ENCODE results near the gene INPP5A.
A peak's percentile ranks its signal among the peaks of the same experiment; 100 is the strongest.

The INPP5A gene

DNA sequence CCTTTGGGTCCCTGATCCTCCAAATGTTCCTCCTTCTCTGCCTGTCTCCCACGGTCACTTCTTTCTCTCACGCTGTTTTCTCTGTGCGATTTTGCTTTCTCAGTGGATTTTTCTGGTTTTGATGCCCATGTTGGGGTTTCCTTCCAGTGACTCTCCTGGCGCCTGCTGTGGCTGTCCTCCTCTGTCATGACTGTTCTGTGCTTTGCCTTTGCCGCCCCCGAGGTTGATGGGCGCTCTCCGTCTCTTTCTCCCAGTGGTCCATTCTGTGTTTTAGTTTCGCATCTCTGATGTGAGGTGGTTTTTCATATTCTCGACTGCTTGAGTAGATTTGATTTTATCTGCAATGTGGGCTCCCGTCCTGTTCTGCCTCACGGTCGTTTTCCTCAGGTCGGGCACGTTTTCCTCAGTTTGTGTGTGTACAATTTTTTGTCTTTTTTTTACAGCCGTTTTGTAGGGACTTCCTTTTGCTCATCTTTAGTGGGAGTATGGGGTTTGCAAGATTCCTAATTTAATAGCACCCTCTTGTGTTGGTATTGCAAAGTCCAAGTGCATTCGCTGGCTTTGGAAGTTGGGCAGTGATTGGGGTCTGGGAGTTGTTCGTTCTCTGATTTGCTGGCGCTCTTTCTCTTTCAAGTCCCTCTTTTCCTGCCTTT is 100.0 kb downstream of the INPP5A start:
- TF ChIP-seq ZBTB7A (IDR thresholded peaks at IDR 0.05; ENCODE audit: low read depth), result no peak
- TF ChIP-seq TEAD4 (IDR thresholded peaks at IDR 0.05), result no peak
- TF ChIP-seq CREB1 (IDR thresholded peaks at IDR 0.05; ENCODE audit: low read depth), result no peak
- TF ChIP-seq TAF1 (IDR thresholded peaks at IDR 0.05; ENCODE audit: low read depth), result no peak
- TF ChIP-seq USF1 (IDR thresholded peaks at IDR 0.05), result no peak
- TF ChIP-seq RAD21 (IDR thresholded peaks at IDR 0.05; ENCODE audit: low read depth), result peak; percentile 97
- no peak for TF ChIP-seq EGR1 (IDR thresholded peaks at IDR 0.05)

GRCh38 chr10:132638130-132638515 is 100.5 kb downstream of the INPP5A start:
- no peak for TF ChIP-seq EP300 (IDR thresholded peaks at IDR 0.05; ENCODE audit: borderline replicate concordance)
- TF ChIP-seq, protein P1, sequence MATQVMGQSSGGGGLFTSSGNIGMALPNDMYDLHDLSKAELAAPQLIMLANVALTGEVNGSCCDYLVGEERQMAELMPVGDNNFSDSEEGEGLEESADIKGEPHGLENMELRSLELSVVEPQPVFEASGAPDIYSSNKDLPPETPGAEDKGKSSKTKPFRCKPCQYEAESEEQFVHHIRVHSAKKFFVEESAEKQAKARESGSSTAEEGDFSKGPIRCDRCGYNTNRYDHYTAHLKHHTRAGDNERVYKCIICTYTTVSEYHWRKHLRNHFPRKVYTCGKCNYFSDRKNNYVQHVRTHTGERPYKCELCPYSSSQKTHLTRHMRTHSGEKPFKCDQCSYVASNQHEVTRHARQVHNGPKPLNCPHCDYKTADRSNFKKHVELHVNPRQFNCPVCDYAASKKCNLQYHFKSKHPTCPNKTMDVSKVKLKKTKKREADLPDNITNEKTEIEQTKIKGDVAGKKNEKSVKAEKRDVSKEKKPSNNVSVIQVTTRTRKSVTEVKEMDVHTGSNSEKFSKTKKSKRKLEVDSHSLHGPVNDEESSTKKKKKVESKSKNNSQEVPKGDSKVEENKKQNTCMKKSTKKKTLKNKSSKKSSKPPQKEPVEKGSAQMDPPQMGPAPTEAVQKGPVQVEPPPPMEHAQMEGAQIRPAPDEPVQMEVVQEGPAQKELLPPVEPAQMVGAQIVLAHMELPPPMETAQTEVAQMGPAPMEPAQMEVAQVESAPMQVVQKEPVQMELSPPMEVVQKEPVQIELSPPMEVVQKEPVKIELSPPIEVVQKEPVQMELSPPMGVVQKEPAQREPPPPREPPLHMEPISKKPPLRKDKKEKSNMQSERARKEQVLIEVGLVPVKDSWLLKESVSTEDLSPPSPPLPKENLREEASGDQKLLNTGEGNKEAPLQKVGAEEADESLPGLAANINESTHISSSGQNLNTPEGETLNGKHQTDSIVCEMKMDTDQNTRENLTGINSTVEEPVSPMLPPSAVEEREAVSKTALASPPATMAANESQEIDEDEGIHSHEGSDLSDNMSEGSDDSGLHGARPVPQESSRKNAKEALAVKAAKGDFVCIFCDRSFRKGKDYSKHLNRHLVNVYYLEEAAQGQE (IDR thresholded peaks at IDR 0.05; ENCODE audit: low read depth), result no peak
- TF ChIP-seq YY1 (IDR thresholded peaks at IDR 0.05; ENCODE audit: low read depth), result no peak
- TF ChIP-seq FOXM1 (IDR thresholded peaks at IDR 0.05; ENCODE audit: borderline replicate concordance, low read depth), result no peak
- no peak for TF ChIP-seq EGR1 (IDR thresholded peaks at IDR 0.05)
- no peak for TF ChIP-seq CEBPB (IDR thresholded peaks at IDR 0.05)
- no peak for TF ChIP-seq USF1 (IDR thresholded peaks at IDR 0.05)
- no peak for TF ChIP-seq TEAD4 (IDR thresholded peaks at IDR 0.05)
- no peak for TF ChIP-seq MAX (IDR thresholded peaks at IDR 0.05)

GRCh38 chr10:132639470-132639869 is 101.9 kb downstream of the INPP5A start:
- TF ChIP-seq EP300 (IDR thresholded peaks at IDR 0.05; ENCODE audit: borderline replicate concordance) (no peak), TCF12 (IDR thresholded peaks at IDR 0.05; ENCODE audit: low read depth) (no peak), NFIC (IDR thresholded peaks at IDR 0.05) (no peak), EGR1 (IDR thresholded peaks at IDR 0.05) (no peak), MAX (IDR thresholded peaks at IDR 0.05) (no peak), YY1 (IDR thresholded peaks at IDR 0.05; ENCODE audit: low read depth) (no peak), CREB1 (IDR thresholded peaks at IDR 0.05; ENCODE audit: low read depth) (no peak), FOXM1 (IDR thresholded peaks at IDR 0.05; ENCODE audit: borderline replicate concordance, low read depth) (no peak), ZBTB7A (IDR thresholded peaks at IDR 0.05; ENCODE audit: low read depth) (no peak), CEBPB (IDR thresholded peaks at IDR 0.05) (no peak), TAF1 (IDR thresholded peaks at IDR 0.05; ENCODE audit: low read depth) (no peak), TEAD4 (IDR thresholded peaks at IDR 0.05) (no peak), RAD21 (IDR thresholded peaks at IDR 0.05; ENCODE audit: low read depth) (no peak), USF1 (IDR thresholded peaks at IDR 0.05) (no peak)
- TF ChIP-seq, protein P1 (IDR thresholded peaks at IDR 0.05; ENCODE audit: low read depth), result no peak

DNA sequence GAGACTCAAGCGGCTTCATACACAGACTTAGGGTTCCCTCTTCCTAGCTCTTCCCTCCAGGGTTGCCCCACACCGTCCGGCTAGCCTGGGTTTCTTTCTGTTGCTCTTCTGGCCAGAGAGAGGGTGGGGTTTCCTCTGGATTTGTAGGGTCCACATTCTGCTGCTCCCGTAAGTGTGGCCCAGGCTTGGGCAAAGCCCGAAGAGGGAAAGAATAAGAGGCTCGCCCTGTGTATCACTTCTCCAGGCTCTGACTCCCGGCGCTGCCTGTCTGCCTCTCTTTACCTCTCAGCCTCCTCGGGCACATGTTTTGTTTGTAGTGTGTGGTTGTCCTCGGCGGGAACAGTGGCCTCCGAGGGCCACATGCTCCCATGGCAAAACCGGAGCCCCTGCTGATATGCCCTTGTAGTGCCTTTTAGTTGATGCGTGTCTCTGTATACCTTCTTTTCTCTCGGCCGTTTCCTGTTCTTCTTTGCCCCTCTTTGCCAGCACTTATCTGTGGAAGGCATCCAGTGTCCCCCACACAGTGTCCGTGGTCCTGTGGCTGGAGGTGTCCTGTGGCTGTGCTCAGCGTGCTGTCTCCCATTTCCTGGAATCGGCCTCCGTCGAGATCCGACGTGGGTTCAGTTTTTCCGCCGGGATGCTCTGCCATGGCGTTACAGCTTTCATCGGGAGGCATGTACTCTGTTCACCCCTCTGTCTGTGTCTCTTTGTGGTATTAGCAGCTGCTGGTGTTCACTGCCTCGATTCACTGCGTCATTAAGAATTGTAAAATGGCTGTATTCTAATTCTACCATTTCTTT is 102.9 kb downstream of the INPP5A start:
- no peak for TF ChIP-seq TCF12 (IDR thresholded peaks at IDR 0.05; ENCODE audit: low read depth)
- no peak for TF ChIP-seq EP300 (IDR thresholded peaks at IDR 0.05; ENCODE audit: borderline replicate concordance)
- no peak for TF ChIP-seq MAX (IDR thresholded peaks at IDR 0.05)
- TF ChIP-seq EGR1 (IDR thresholded peaks at IDR 0.05), result no peak
- no peak for TF ChIP-seq FOXM1 (IDR thresholded peaks at IDR 0.05; ENCODE audit: borderline replicate concordance, low read depth)
- TF ChIP-seq, protein P1 (IDR thresholded peaks at IDR 0.05; ENCODE audit: low read depth), result no peak
- no peak for TF ChIP-seq USF1 (IDR thresholded peaks at IDR 0.05)
- no peak for TF ChIP-seq CREB1 (IDR thresholded peaks at IDR 0.05; ENCODE audit: low read depth)
- no peak for TF ChIP-seq ZBTB7A (IDR thresholded peaks at IDR 0.05; ENCODE audit: low read depth)
- TF ChIP-seq YY1 (IDR thresholded peaks at IDR 0.05; ENCODE audit: low read depth), result no peak
- no peak for TF ChIP-seq CEBPB (IDR thresholded peaks at IDR 0.05)
- TF ChIP-seq TEAD4 (IDR thresholded peaks at IDR 0.05), result no peak
- no peak for TF ChIP-seq TAF1 (IDR thresholded peaks at IDR 0.05; ENCODE audit: low read depth)
- no peak for TF ChIP-seq NFIC (IDR thresholded peaks at IDR 0.05)
- TF ChIP-seq RAD21 (IDR thresholded peaks at IDR 0.05; ENCODE audit: low read depth), result no peak
